SH-SY5Y (cell line): Measurements from ENCODE around the gene OR10A7.

ENCODE experiments used
- GATA2 ChIP-seq: IDR thresholded peaks from 2 replicates; pipeline ENCODE4 v1.6.1; 2011; ENCODE audit warnings: mild to moderate bottlenecking, low read depth, low read length
- GATA3 ChIP-seq: IDR thresholded peaks from 2 replicates; pipeline ENCODE4 v1.6.1; 2011; ENCODE audit warnings: low read depth, mild to moderate bottlenecking, low read length, moderate library complexity

Gene OR10A7, protein sequence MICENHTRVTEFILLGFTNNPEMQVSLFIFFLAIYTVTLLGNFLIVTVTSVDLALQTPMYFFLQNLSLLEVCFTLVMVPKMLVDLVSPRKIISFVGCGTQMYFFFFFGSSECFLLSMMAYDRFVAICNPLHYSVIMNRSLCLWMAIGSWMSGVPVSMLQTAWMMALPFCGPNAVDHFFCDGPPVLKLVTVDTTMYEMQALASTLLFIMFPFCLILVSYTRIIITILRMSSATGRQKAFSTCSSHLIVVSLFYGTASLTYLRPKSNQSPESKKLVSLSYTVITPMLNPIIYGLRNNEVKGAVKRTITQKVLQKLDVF

DNA sequence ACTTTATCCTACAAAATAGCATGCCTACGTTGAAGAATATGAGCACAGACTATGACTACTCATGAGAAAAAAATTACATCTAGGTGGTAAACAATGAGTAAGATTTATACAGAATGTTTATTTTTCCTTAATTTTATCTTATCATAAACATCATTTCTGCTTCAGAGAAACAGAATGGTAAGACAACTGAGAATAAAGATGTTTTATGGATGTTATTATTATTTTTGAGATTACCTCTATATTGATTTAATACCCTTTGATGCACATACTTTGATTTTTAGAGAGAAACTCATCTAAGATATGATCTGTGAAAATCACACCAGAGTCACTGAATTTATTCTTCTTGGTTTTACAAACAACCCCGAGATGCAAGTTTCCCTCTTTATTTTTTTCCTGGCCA is at the start of gene OR10A7:
TSS of gene OR10A7 (plus strand) at position 301 of the 400 bp plus-strand sequence. CDS start at position 301, 0 bp downstream.
- no peak for TF ChIP-seq GATA3
- TF ChIP-seq GATA2: no peak

DNA sequence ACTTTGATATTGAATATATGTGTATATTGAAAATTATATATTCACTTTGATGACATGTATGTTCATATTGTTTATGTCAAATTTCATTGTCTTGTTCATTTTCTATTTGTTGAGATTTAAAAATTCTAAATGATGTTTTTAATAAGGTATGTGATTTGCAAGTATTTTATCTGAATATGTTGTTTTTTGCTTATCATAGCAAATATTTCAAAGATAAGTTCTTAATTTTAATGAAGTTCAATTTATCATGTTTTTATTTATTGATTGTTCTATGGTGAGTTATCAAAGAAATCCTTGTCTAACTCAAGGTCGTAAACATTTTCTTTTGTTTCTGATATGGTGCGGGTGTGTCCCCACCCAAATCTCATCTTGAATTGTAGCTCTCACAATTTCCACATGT is 49.4 kb upstream of the OR10A7 start:
- no peak for TF ChIP-seq GATA3
- no peak for TF ChIP-seq GATA2

DNA sequence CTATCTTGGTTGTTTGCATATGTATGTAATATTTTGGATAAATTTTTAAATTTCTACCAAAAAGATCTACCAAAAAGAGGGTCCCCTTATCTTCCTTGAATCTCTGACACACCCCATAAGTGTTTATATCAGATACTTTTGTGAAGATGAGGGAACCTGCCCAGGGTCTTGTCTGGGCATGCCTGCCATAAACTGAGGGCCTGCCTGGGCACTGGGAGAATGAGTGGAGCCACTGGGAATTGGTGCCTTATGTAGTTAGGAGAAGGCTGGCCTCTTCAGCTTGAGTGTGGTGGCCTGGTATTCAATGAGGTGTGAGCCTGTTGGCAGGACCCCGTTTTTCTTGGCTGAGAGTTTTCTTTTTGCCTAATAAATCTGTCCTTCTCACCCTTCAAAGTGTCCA is 48.1 kb upstream of the OR10A7 start:
- TF ChIP-seq GATA3: no peak
- no peak for TF ChIP-seq GATA2

DNA sequence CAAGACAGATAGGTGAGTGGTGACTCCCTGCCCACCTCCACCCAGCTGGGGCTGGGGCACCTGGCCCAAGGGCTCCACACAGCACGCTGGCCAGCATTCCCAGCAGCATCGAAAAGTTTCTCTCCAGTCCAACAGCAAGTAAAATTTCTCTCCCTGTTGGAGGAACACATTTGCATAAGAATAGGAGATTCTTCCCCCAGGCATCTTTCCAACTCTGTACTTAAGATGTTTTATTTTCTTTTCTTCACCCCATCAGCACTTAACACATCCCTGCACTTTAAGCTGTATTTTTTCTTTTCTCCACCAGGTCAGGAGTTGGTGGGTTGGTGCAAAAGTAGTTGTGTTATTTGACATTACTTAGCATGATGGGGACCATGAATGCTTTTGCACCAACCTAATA is 47.4 kb upstream of the OR10A7 start:
- TF ChIP-seq GATA3 (no peak), GATA2 (no peak)

DNA sequence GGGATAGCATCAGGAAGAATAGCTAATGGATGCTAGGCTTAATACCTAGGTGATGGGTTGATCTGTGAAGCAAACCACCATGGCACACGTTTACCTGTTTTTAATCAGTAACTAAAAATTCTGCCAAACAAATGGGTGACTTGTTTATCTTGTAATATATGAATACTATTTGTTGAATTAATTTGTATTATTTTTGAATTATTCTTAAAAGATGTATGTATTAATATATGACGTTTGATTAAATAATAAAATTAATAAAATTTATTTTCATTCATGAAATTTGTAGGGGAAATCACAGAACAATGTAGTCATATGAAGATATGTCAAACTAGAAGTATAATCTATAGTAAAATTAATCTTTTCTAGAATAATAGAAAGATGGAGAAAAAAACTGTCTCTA is 32.3 kb upstream of the OR10A7 start:
- TF ChIP-seq GATA2 (no peak), GATA3 (no peak)

DNA sequence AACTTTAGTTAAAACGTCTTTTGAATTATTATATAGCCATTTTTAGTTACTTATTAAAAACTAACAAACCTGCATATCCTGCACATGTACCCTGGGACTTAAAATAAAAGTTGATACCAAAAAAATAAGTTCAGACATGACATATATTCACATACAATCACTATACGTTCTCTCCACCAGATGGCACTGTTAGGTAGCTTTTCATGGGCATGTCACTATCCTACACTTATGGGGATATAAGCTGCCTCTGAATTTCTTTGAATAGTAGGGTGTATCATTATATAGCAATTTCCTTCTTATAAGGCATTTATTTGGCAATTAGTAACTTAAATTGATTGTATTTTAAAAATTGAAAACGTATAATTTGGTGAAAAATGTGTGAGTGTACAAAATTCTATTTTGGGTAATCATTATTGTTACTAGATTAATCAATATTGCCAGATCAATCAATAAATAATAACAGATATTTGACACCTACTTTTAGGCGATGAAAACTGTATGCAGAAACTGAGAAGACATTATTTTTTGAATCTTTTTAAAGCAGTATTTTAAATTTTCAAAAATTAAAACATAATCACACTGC is 31.8 kb upstream of the OR10A7 start:
- TF ChIP-seq GATA2 (no peak), GATA3 (no peak)

DNA sequence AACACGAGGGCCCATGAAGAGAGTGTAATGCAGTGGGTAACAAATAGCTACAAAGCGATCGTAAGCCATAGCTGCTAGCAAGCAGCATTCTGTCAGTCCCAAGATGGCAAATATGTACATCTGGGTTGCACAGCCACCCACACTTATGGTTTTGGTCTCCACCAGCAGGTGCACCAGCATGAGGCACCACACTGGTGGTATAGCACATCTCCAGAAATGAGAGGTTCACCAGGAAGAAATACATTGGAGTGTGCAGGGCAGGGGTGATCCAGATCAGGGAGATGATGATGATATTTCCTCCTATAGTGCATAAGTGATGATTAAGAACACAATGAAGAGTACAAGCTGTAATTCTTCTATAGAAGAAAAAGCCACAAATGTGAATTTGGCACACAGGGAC is 26.4 kb upstream of the OR10A7 start:
- TF ChIP-seq GATA3 (no peak), GATA2 (no peak)

DNA sequence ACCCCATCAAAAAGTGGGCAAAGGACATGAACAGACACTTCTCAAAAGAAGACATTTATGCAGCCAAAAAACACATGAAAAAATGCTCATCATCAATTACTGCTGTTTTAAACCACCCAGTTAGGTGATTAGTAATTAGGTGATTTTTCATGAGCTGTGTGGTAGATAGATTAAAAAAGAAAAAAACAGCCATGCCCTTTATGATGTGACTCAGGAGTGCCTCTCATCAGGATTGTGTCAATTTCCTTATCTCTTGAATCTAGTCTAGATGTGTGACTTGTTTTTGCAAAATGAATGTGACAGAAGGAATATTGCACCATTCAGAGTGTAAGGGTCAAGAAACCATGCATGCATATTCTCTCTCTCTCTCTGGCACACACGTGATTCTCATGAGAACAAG is 5.7 kb downstream of the OR10A7 start:
- TF ChIP-seq GATA3 (no peak), GATA2 (no peak)

DNA sequence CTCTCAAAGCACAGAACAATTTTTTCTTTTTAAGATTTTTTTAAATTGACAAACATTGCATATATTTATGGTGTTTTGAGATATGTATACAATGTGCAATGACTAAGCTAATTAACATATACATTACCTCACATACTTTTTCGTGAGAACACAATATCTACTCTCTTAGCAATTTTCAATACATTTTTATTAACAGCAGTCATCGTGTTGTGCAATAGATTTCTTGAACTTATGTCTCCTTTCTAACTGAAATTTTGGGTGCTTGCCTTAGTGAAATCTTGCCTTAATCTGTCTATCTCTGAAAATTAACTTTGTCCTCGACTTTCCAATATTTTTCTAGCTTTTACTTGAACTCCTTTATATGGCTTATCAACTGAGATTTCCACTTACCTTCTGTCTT is 6.8 kb downstream of the OR10A7 start:
- no peak for TF ChIP-seq GATA3
- no peak for TF ChIP-seq GATA2

DNA sequence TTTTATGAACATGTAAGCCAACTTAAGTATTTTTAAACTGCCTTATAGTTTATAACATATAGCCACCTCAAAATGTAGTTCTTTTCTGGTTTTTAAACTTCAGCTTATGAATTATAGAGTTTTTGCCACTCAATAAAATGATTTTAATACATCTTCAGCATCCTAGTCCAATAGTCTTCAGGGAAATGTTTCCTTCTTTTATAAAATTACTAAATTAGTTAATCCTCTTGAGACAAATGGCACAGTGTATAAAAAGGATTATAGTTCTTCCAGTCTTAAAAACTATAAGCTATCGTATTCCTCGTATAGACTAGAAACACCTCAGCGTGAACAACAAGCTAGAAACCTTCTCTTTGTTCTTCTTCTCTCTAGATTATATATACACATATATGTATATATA is 23.5 kb downstream of the OR10A7 start, which contains the start of gene OR6C74:
TSS of gene OR6C74 (plus strand) at position 301 of the 400 bp plus-strand sequence. CDS start 2,679 bp downstream, outside the sequence.
- no peak for TF ChIP-seq GATA3
- no peak for TF ChIP-seq GATA2

DNA sequence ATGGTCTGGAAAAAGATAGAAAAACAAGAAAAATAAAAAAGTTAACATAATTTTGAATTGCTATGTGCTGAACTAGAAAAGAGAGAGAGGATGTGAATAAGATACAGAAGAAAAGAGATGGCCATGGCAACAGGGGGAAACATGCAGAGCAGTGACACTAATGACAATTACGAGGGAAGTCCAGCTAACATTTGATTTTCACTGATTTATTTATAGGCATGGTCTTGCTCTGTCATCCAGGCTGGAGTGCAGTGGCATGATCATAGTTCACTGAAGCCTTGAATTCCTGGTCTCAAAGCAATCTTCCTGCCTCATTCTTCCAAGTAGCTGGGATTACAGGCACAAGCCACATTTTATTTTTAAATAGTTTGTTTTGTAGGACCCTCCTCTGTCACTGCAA is 25.3 kb downstream of the OR10A7 start:
- TF ChIP-seq GATA2 (no peak), GATA3 (no peak)

DNA sequence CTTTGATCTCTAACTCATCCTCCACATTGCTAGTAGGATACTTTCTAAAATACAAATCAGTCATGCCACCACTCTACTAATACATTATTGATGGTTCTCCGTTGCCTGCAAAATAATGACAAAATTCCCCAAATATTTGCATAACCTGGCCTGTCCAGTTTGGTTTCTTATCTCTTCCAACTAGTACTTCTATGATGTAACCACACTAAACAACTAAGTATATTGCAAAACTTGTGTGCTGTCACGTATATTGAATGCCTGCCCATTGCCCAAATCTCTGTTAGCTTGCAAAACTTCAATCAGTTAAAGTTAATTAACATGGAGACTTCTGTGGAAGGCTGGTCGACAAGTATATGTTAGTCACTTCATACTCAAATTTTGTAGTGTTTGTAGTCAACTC is 30.1 kb downstream of the OR10A7 start:
- no peak for TF ChIP-seq GATA2
- no peak for TF ChIP-seq GATA3

DNA sequence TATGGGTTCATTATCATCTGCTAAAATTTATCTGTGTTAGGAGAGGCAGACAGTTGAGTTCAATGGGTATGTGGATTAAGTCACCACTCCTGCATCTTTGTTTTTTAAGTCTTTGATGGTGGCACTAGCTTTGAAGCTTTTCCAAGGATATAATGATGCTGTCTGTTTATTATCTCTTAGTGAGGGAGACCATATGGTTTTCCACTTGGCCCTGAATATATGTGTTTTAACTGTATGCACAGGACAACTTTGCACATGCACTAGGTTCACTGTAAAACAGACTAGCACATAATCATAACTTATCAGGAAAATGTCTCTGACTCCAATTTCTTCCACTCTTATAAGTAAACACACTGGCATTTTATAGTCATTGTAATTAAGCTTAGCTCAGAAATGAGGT is 32.5 kb downstream of the OR10A7 start:
- TF ChIP-seq GATA2 (no peak), GATA3 (no peak)

DNA sequence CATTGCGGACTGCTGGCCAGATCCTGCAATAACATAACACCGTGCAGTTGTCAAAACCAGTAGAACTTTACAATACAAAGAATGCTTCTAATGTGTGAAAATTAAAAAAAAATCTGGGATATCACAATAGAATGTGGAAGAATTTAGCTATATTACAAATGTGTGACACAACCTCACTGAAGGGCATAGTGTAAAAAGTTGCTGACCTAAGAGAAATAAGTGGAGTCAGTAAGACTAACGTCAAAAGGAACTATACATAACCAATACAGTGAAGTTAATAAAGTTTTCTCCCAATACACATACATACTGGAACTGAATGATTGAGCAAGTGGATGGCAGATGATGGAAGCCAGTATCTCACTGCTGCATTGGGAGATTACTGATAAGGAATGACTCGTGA is 36.0 kb downstream of the OR10A7 start:
- TF ChIP-seq GATA3 (no peak), GATA2 (no peak)

DNA sequence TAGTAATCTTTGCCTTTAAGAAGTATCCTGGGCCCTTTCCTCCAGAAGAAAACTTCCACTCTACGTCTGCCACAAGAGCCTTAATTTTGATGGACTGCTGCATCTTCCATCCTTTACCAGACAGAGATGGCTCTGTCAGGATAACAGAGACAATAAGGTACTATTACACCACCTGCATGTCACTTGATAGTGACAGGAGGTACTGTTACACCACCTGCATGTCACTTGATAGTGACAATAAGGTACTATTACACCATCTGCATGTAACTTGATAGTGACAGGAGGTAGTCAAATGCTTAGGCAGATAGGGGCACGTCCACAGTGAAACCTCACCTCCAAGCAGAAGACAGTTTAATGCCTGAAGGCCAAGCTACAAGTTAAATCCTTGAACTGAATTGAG is 37.5 kb downstream of the OR10A7 start:
- no peak for TF ChIP-seq GATA2
